OCI-LY7 (cell line): Measurements from ENCODE around the gene NCAM1. TPM values are rescaled to one million over a fixed set of nuclear protein-coding genes. Genes with fewer than 3 reads are reported as not detected.

Experiments
- BruUV-seq: library from RNA; stranded (reverse); fragments of 400-500 nt; replicated peaks from 2 replicates; lab custom pipeline; 2021; lab: Mats Ljungman, UMichigan
- CTCF ChIA-PET: fragments of 300-600 bp; sonication (Branson Sonifier 250); formaldehyde crosslinking; loops from one replicate; lab custom pipeline; 2022; ENCODE audit warnings: antibody characterized with exemption; ENCODE audit not compliant: unreplicated experiment; lab: Charles Lee
- POLR2A ChIA-PET: fragments of 300-600 bp; sonication (Branson Sonifier 250); formaldehyde crosslinking; loops from one replicate; lab custom pipeline; 2022; ENCODE audit warnings: antibody characterized with exemption; lab: Charles Lee
- DNase-seq: peaks from one replicate; pipeline ENCODE4 v3.0.0-alpha.2; 2015; ENCODE audit warnings: low spot score
- H2AFZ ChIP-seq: fragments of 200-600 bp; sonication (generic), shearing (Covaris generic); 2 replicates; pipeline ENCODE4 v1.6.1; 2014; ENCODE audit warnings: mild to moderate bottlenecking, antibody characterized with exemption, low read length, moderate library complexity
- H3K27ac ChIP-seq: fragments of 200-600 bp; sonication (generic); 2 replicates; pipeline ENCODE4 v1.5.1; 2014; ENCODE audit warnings: mixed run types, low read depth, mild to moderate bottlenecking, moderate library complexity, low read length, inconsistent platforms; ENCODE audit not compliant: poor library complexity, severe bottlenecking
- H3K36me3 ChIP-seq: fragments of 200-600 bp; sonication (generic); 2 replicates; pipeline ENCODE4 v1.6.1; 2014; ENCODE audit warnings: mild to moderate bottlenecking, antibody characterized with exemption, low read length, moderate library complexity, mixed read lengths; ENCODE audit not compliant: insufficient read depth
- H3K4me1 ChIP-seq: fragments of 200-600 bp; sonication (generic); 2 replicates; pipeline ENCODE4 v1.5.1; 2014; ENCODE audit warnings: mild to moderate bottlenecking, low read length; ENCODE audit not compliant: insufficient read depth, poor library complexity, severe bottlenecking
- H3K4me2 ChIP-seq: fragments of 200-600 bp; sonication (generic); 2 replicates; pipeline ENCODE4 v1.6.1; 2014; ENCODE audit warnings: mild to moderate bottlenecking, low read length
- H3K4me3 ChIP-seq: fragments of 200-600 bp; sonication (generic); 2 replicates; pipeline ENCODE4 v1.5.1; 2014; ENCODE audit warnings: mild to moderate bottlenecking, low read depth, low read length; ENCODE audit not compliant: poor library complexity, severe bottlenecking
- H3K79me2 ChIP-seq: fragments of 200-600 bp; sonication (generic); 2 replicates; pipeline ENCODE4 v1.6.1; 2016; ENCODE audit warnings: low read depth, mild to moderate bottlenecking, low read length, moderate library complexity, mixed read lengths; ENCODE audit not compliant: insufficient read depth
- H3K9me2 ChIP-seq: fragments of 200-600 bp; sonication (generic); 2 replicates; pipeline ENCODE4 v1.6.1; 2016; ENCODE audit warnings: mild to moderate bottlenecking, low read length, mixed read lengths; ENCODE audit not compliant: insufficient read depth
- H3K9me3 ChIP-seq: fragments of 200-600 bp; sonication (generic); 2 replicates; pipeline ENCODE4 v1.6.1; 2014; ENCODE audit warnings: mild to moderate bottlenecking, mixed run types, low read length, mixed read lengths
- H4K20me1 ChIP-seq: fragments of 200-600 bp; sonication (generic); 2 replicates; pipeline ENCODE4 v1.6.1; 2014; ENCODE audit warnings: mild to moderate bottlenecking, antibody characterized with exemption, low read length, moderate library complexity, mixed read lengths; ENCODE audit not compliant: insufficient read depth
- CTCF ChIP-seq: fragments of 200-600 bp; sonication (generic); conservative IDR thresholded peaks from 2 replicates; pipeline ENCODE4 v1.5.1; 2014; ENCODE audit warnings: mild to moderate bottlenecking, antibody characterized with exemption, low read length, moderate library complexity, mixed read lengths
- EZH2phosphoT487 ChIP-seq: fragments of 200-600 bp; sonication (generic); IDR thresholded peaks from 2 replicates; pipeline ENCODE4 v1.6.1; 2018; ENCODE audit warnings: low read depth, borderline replicate concordance, mild to moderate bottlenecking, mixed run types, antibody characterized with exemption, low read length, moderate library complexity, mixed read lengths
- intact Hi-C: fragments of 100-400 bp; cut with micrococcal nuclease; formaldehyde crosslinking; loops from one replicate; pipeline ENCODE4 v1.10.0; 2022; ENCODE audit not compliant: unreplicated experiment
- total RNA-seq, 2 experiments: library from RNA; depleted of rRNA in 1 of 2; stranded (reverse); fragments of >200 nt in 1 of 2; shearing (Covaris generic) in 1 of 2; gene quantifications; 2 replicates each; pipeline ENCODE4 v1.2.3, GENCODE V29; 2014 to 2022

NCAM1 gene
- total RNA-seq, 2 experiments from 2014 or later: not detected

DNA sequence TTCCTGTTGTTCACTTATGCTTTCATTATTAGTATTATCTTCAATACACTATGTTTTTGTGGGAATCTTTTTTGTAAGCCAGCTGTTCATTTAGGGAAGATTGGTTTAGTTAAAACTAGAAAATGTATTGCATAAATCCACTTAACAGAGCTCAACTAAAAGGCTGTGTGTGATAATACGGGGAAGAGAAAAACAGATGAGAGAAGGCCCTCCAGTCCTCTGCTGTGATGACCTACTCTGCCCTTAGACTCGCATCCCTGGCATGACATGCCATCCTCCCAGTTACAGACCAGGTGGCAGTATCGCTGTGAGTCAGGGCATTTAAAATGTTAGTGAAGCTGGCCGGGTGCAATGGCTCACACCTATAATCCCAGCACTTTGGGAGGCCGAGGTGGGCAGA is 179.8 kb downstream of the NCAM1 start:
- TF ChIP-seq EZH2phosphoT487 (no peak), CTCF (no peak)
- ChIA-PET POLR2A (no interaction called here), CTCF (no interaction called here)
- Histone ChIP-seq H3K4me2 (no peak overlapping the region), H3K9me2 (no peaks in the 10 kb centered on the region), H3K4me1 (no peaks in the 10 kb centered on the region), H3K4me3 (no peak overlapping the region), H3K79me2 (no peaks in the 10 kb centered on the region), H3K36me3 (no peaks in the 10 kb centered on the region), H2AFZ (no peak overlapping the region), H3K27ac (no peak overlapping the region), H4K20me1 (no peaks in the 10 kb centered on the region), H3K9me3 (no peaks in the 10 kb centered on the region)
- BruUV-seq: no TSS peak
- intact Hi-C loops: no loop called here
- DNase-seq: no peak

GRCh38 chr11:113142508-113142907 is 181.3 kb downstream of the NCAM1 start:
- POLR2A ChIA-PET: no interaction called here
- BruUV-seq: no TSS peak
- Histone ChIP-seq H3K9me2 (no peaks in the 10 kb centered on the region), H3K9me3 (no peaks in the 10 kb centered on the region), H3K27ac (no peak overlapping the region), H3K4me2 (no peak overlapping the region), H4K20me1 (no peaks in the 10 kb centered on the region), H3K4me3 (no peak overlapping the region), H3K4me1 (no peaks in the 10 kb centered on the region), H2AFZ (no peak overlapping the region), H3K36me3 (no peaks in the 10 kb centered on the region), H3K79me2 (no peaks in the 10 kb centered on the region)
- CTCF ChIA-PET: no interaction called here
- TF ChIP-seq EZH2phosphoT487: no peak
- TF ChIP-seq CTCF: no peak
- DNase-seq: no peak
- intact Hi-C loops: no loop called here

- intact Hi-C loops: no loop called here
- Histone ChIP-seq H3K9me2 (no peaks in the 10 kb centered on the region), H4K20me1 (no peaks in the 10 kb centered on the region), H3K4me3 (no peak overlapping the region), H3K4me2 (no peak overlapping the region), H3K4me1 (no peaks in the 10 kb centered on the region), H3K9me3 (no peaks in the 10 kb centered on the region), H3K27ac (no peak overlapping the region), H3K79me2 (no peaks in the 10 kb centered on the region), H2AFZ (no peak overlapping the region), H3K36me3 (no peaks in the 10 kb centered on the region)
- no TSS peak for BruUV-seq
- TF ChIP-seq CTCF: no peak
- no peak for TF ChIP-seq EZH2phosphoT487
- POLR2A ChIA-PET: no interaction called here
- CTCF ChIA-PET: no interaction called here
- no peak for DNase-seq
Measured at GRCh38 chr11:113147249-113147648, 186.0 kb downstream of the NCAM1 start.
